ENCODE measurements around the gene KCTD5.
"Not testable (repeated sequence)": the region's sequence is repeated elsewhere in the genome, so short reads cannot be mapped to it uniquely, and the experiment has no call there.

KCTD5 gene

DNA sequence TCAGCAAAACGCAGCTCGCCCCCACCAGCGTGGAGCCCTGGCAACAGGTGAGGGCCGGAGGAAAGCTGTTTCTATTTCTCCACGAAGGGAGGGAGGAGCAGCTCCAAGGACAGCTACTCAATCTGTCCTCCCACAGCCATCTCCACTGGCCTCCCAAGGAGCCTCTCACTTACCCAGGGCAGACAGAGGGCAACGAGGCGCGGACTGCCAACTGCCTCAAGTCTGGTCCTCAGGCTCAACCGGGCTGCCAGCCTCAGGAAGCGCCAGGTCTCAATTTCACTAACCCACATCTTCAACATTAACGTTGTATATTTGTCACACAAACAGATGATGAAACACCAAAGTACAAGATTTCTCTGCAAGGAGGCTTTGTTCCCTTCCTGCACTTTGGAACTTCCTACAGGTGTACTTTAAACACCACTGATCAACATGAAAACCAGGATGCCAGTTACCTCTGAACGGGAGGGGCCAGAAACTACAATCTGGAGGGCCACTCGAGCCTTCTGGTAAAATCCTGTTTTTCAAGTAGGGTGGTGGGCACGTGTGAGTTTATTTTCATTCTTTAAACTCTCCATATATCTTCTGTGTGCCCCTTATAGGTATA lies 31.0 kb upstream of the KCTD5 start:
- H3K23ac ChIP-seq (ENCODE audit: low read length); H2AK5ac ChIP-seq (ENCODE audit: low read length); H3K18ac ChIP-seq (ENCODE audit: low read length); H3K79me1 ChIP-seq (ENCODE audit: low read length); H3K4ac ChIP-seq (ENCODE audit: low read depth, low read length); H4K5ac ChIP-seq (ENCODE audit: low read length); H3K79me2 ChIP-seq (ENCODE audit: control insufficient read depth, insufficient read depth, low read length); H2BK15ac ChIP-seq (replicated peaks; ENCODE audit: low read depth); H2BK120ac ChIP-seq (ENCODE audit: low read depth, low read length); H3K36me3 ChIP-seq (ENCODE audit: control insufficient read depth, insufficient read depth, low read length); H3K9ac ChIP-seq (ENCODE audit: low read length); DNase-seq; H3K27ac ChIP-seq (ENCODE audit: low read depth, low read length); H3K4me3 ChIP-seq (ENCODE audit: low read length); H4K8ac ChIP-seq (ENCODE audit: low read depth, low read length); H2BK5ac ChIP-seq (ENCODE audit: low read length); H3K27me3 ChIP-seq (ENCODE audit: insufficient read depth, low read length, poor library complexity); H3K56ac ChIP-seq (ENCODE audit: low read length); H3K4me2 ChIP-seq (ENCODE audit: low read length); H3K4me1 ChIP-seq (ENCODE audit: control insufficient read depth, low read depth, low read length): not testable (repeated sequence)
- no CpG with 5 or more reads among the region's 14 CpGs for WGBS (ENCODE audit: extremely low coverage, insufficient coverage, low lambda C conversion rate)

GRCh38 chr16:2653915-2654314 lies 28.4 kb upstream of the KCTD5 start:
- WGBS (ENCODE audit: extremely low coverage, insufficient coverage, low lambda C conversion rate): no CpG with 5 or more reads among the region's 13 CpGs
- not testable (repeated sequence) for H3K4me1 ChIP-seq (ENCODE audit: control insufficient read depth, low read depth, low read length); H3K9ac ChIP-seq (ENCODE audit: low read length); H3K23ac ChIP-seq (ENCODE audit: low read length); H3K18ac ChIP-seq (ENCODE audit: low read length); H2AK5ac ChIP-seq (ENCODE audit: low read length); H2BK5ac ChIP-seq (ENCODE audit: low read length); H3K79me2 ChIP-seq (ENCODE audit: control insufficient read depth, insufficient read depth, low read length); H2BK15ac ChIP-seq (replicated peaks; ENCODE audit: low read depth); H3K56ac ChIP-seq (ENCODE audit: low read length); H4K5ac ChIP-seq (ENCODE audit: low read length); H3K79me1 ChIP-seq (ENCODE audit: low read length); H2BK120ac ChIP-seq (ENCODE audit: low read depth, low read length); H3K27ac ChIP-seq (ENCODE audit: low read depth, low read length); DNase-seq; H3K4me3 ChIP-seq (ENCODE audit: low read length); H3K4me2 ChIP-seq (ENCODE audit: low read length); H3K36me3 ChIP-seq (ENCODE audit: control insufficient read depth, insufficient read depth, low read length); H3K27me3 ChIP-seq (ENCODE audit: insufficient read depth, low read length, poor library complexity); H3K4ac ChIP-seq (ENCODE audit: low read depth, low read length); H4K8ac ChIP-seq (ENCODE audit: low read depth, low read length)

DNA sequence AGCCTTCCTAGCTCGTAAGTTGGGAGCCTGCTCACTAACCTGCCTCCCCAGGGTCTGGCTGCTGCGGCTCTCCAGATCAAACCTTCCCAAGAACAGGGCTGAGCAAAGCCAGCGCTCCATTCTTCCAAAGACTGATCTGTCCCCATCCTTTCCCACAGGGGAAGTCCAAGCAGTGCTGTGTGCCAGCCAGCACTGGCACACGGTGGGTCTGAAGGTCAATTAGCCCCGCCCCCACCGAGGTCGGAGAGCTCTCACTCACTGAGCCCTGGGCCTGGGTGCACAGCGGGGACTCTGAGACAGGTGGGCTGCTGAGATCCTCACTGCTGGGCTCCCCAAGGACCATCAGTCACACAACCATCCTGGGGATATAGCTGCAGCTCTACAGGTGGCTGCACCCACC lies 27.4 kb upstream of the KCTD5 start:
- not testable (repeated sequence) for H3K36me3 ChIP-seq (ENCODE audit: control insufficient read depth, insufficient read depth, low read length); H3K4ac ChIP-seq (ENCODE audit: low read depth, low read length); H3K56ac ChIP-seq (ENCODE audit: low read length); H3K79me2 ChIP-seq (ENCODE audit: control insufficient read depth, insufficient read depth, low read length); H3K18ac ChIP-seq (ENCODE audit: low read length); H3K27me3 ChIP-seq (ENCODE audit: insufficient read depth, low read length, poor library complexity); H3K4me2 ChIP-seq (ENCODE audit: low read length); H2BK15ac ChIP-seq (replicated peaks; ENCODE audit: low read depth); H3K79me1 ChIP-seq (ENCODE audit: low read length); H2BK120ac ChIP-seq (ENCODE audit: low read depth, low read length); H4K5ac ChIP-seq (ENCODE audit: low read length); H3K4me1 ChIP-seq (ENCODE audit: control insufficient read depth, low read depth, low read length); H2BK5ac ChIP-seq (ENCODE audit: low read length); H4K8ac ChIP-seq (ENCODE audit: low read depth, low read length); H3K27ac ChIP-seq (ENCODE audit: low read depth, low read length); H2AK5ac ChIP-seq (ENCODE audit: low read length); DNase-seq; H3K9ac ChIP-seq (ENCODE audit: low read length); H3K4me3 ChIP-seq (ENCODE audit: low read length); H3K23ac ChIP-seq (ENCODE audit: low read length)
- no CpG with 5 or more reads among the region's 8 CpGs for WGBS (ENCODE audit: extremely low coverage, insufficient coverage, low lambda C conversion rate)

DNA sequence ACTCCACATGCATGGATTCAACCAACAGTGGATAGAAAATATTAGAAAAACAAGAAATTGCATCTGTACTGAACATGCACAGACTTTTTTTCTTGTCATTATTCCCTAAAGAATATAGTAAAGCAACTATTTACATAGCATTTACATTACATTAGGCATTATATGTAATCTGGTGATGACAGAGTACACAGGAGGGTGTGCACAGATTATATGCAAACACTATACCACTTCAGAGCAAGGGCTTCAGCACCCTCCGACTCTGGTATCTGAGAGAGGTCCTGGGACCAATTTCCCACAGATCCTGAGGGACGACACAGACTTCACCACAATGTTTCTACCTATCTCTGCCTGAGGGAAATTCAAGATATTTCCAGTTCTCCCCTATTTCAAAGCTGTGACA lies 25.3 kb upstream of the KCTD5 start:
- H3K27ac ChIP-seq (ENCODE audit: low read depth, low read length): no peak overlapping the region
- no peak overlapping the region for H3K9ac ChIP-seq (ENCODE audit: low read length)
- H3K79me1 ChIP-seq (ENCODE audit: low read length): no peaks in the 10 kb centered on the region
- H3K4me2 ChIP-seq (ENCODE audit: low read length): no peak overlapping the region
- no peaks in the 10 kb centered on the region for H3K36me3 ChIP-seq (ENCODE audit: control insufficient read depth, insufficient read depth, low read length)
- H3K4me3 ChIP-seq (ENCODE audit: low read length): no peak overlapping the region
- no peak overlapping the region for H2BK120ac ChIP-seq (ENCODE audit: low read depth, low read length)
- H2BK15ac ChIP-seq (replicated peaks; ENCODE audit: low read depth): no peak overlapping the region
- no peak overlapping the region for H2BK5ac ChIP-seq (ENCODE audit: low read length)
- no peak overlapping the region for H4K8ac ChIP-seq (ENCODE audit: low read depth, low read length)
- no peak overlapping the region for H3K56ac ChIP-seq (ENCODE audit: low read length)
- H3K79me2 ChIP-seq (ENCODE audit: control insufficient read depth, insufficient read depth, low read length): no peaks in the 10 kb centered on the region
- no peaks in the 10 kb centered on the region for H3K27me3 ChIP-seq (ENCODE audit: insufficient read depth, low read length, poor library complexity)
- H3K18ac ChIP-seq (ENCODE audit: low read length): no peak overlapping the region
- H2AK5ac ChIP-seq (ENCODE audit: low read length): no peak overlapping the region
- DNase-seq: no peak
- H3K23ac ChIP-seq (ENCODE audit: low read length): no peak overlapping the region
- WGBS (ENCODE audit: extremely low coverage, insufficient coverage, low lambda C conversion rate): no CpG with 5 or more reads among the region's 2 CpGs
- no peaks in the 10 kb centered on the region for H3K4me1 ChIP-seq (ENCODE audit: control insufficient read depth, low read depth, low read length)
- no peak overlapping the region for H4K5ac ChIP-seq (ENCODE audit: low read length)
- H3K4ac ChIP-seq (ENCODE audit: low read depth, low read length): no peak overlapping the region

GRCh38 chr16:2657803-2658202 lies 24.5 kb upstream of the KCTD5 start:
- WGBS (ENCODE audit: extremely low coverage, insufficient coverage, low lambda C conversion rate): no CpG with 5 or more reads among the region's 17 CpGs

GRCh38 chr16:2659560-2659959 lies 22.8 kb upstream of the KCTD5 start:
- not testable (repeated sequence) for DNase-seq; H2BK120ac ChIP-seq (ENCODE audit: low read depth, low read length); H3K18ac ChIP-seq (ENCODE audit: low read length); H4K8ac ChIP-seq (ENCODE audit: low read depth, low read length); H3K56ac ChIP-seq (ENCODE audit: low read length); H3K23ac ChIP-seq (ENCODE audit: low read length); H2BK5ac ChIP-seq (ENCODE audit: low read length); H3K79me2 ChIP-seq (ENCODE audit: control insufficient read depth, insufficient read depth, low read length); H3K4me1 ChIP-seq (ENCODE audit: control insufficient read depth, low read depth, low read length); H3K36me3 ChIP-seq (ENCODE audit: control insufficient read depth, insufficient read depth, low read length); H3K4me3 ChIP-seq (ENCODE audit: low read length); H4K5ac ChIP-seq (ENCODE audit: low read length); H3K4me2 ChIP-seq (ENCODE audit: low read length); H3K4ac ChIP-seq (ENCODE audit: low read depth, low read length); H2AK5ac ChIP-seq (ENCODE audit: low read length); H2BK15ac ChIP-seq (replicated peaks; ENCODE audit: low read depth); H3K79me1 ChIP-seq (ENCODE audit: low read length); H3K27ac ChIP-seq (ENCODE audit: low read depth, low read length); H3K27me3 ChIP-seq (ENCODE audit: insufficient read depth, low read length, poor library complexity); H3K9ac ChIP-seq (ENCODE audit: low read length)
- WGBS (ENCODE audit: extremely low coverage, insufficient coverage, low lambda C conversion rate): no CpG with 5 or more reads among the region's 8 CpGs

More at GRCh38 chr16:2657803-2658202, 24.5 kb upstream of the KCTD5 start:
- not testable (repeated sequence) for H3K4ac ChIP-seq (ENCODE audit: low read depth, low read length); DNase-seq; H2BK120ac ChIP-seq (ENCODE audit: low read depth, low read length); H4K8ac ChIP-seq (ENCODE audit: low read depth, low read length); H2BK5ac ChIP-seq (ENCODE audit: low read length); H3K23ac ChIP-seq (ENCODE audit: low read length); H4K5ac ChIP-seq (ENCODE audit: low read length); H3K4me1 ChIP-seq (ENCODE audit: control insufficient read depth, low read depth, low read length); H3K36me3 ChIP-seq (ENCODE audit: control insufficient read depth, insufficient read depth, low read length); H2AK5ac ChIP-seq (ENCODE audit: low read length); H3K9ac ChIP-seq (ENCODE audit: low read length); H3K56ac ChIP-seq (ENCODE audit: low read length); H3K18ac ChIP-seq (ENCODE audit: low read length); H3K79me1 ChIP-seq (ENCODE audit: low read length); H3K79me2 ChIP-seq (ENCODE audit: control insufficient read depth, insufficient read depth, low read length); H3K4me3 ChIP-seq (ENCODE audit: low read length); H3K4me2 ChIP-seq (ENCODE audit: low read length); H3K27me3 ChIP-seq (ENCODE audit: insufficient read depth, low read length, poor library complexity); H3K27ac ChIP-seq (ENCODE audit: low read depth, low read length); H2BK15ac ChIP-seq (replicated peaks; ENCODE audit: low read depth)
